Endodermal cell (in vitro differentiated cells): Measurements from ENCODE around the gene NRXN3. TPM values are rescaled to one million over a fixed set of nuclear protein-coding genes. Genes with fewer than 3 reads are reported as not detected.

Experiments
- DNase-seq: peaks from one replicate; pipeline ENCODE4 v3.0.0-alpha.2; 2017
- H3K27ac ChIP-seq: 2 replicates; pipeline ENCODE4 v1.5.1; 2013; ENCODE audit warnings: mild to moderate bottlenecking, low read depth, low read length, moderate library complexity
- H3K27me3 ChIP-seq: 2 replicates; pipeline ENCODE4 v1.6.1; 2013; ENCODE audit warnings: mild to moderate bottlenecking, low read length, moderate library complexity; ENCODE audit not compliant: insufficient read depth, control insufficient read depth, poor library complexity, severe bottlenecking
- H3K36me3 ChIP-seq: 2 replicates; pipeline ENCODE4 v1.7.0; 2013; ENCODE audit warnings: mild to moderate bottlenecking, low read length, moderate library complexity; ENCODE audit not compliant: control insufficient read depth, insufficient read depth
- H3K4me1 ChIP-seq: one replicate; pipeline ENCODE4 v1.7.0; 2013; ENCODE audit warnings: low read length; ENCODE audit not compliant: control insufficient read depth, insufficient read depth
- H3K4me3 ChIP-seq: 2 replicates; pipeline ENCODE4 v1.5.1; 2013; ENCODE audit warnings: mild to moderate bottlenecking, low read length, moderate library complexity
- H3K9ac ChIP-seq: 2 replicates; pipeline ENCODE4 v1.6.1; 2013; ENCODE audit warnings: mild to moderate bottlenecking, low read length, moderate library complexity; ENCODE audit not compliant: poor library complexity, severe bottlenecking; ENCODE audit errors: extremely low read depth
- H3K9me3 ChIP-seq: 2 replicates; pipeline ENCODE4 v1.6.1; 2013; ENCODE audit warnings: mild to moderate bottlenecking, low read length, moderate library complexity; ENCODE audit not compliant: control insufficient read depth
- H3K27ac Mint-ChIP-seq: 2 replicates; pipeline ENCODE4 v1.8.0; 2020; ENCODE audit warnings: mixed read lengths
- H3K27me3 Mint-ChIP-seq: 2 replicates; pipeline ENCODE4 v1.8.0; 2021; ENCODE audit warnings: mild to moderate bottlenecking, mixed read lengths; ENCODE audit not compliant: insufficient read depth
- H3K36me3 Mint-ChIP-seq: 2 replicates; pipeline ENCODE4 v1.8.0; 2020; ENCODE audit warnings: low read depth, mixed read lengths
- H3K4me1 Mint-ChIP-seq: 2 replicates; pipeline ENCODE4 v1.8.0; 2020; ENCODE audit warnings: mixed read lengths
- H3K4me3 Mint-ChIP-seq: 2 replicates; pipeline ENCODE4 v1.8.0; 2020; ENCODE audit warnings: mild to moderate bottlenecking, moderate library complexity, mixed read lengths
- H3K9me3 Mint-ChIP-seq: 2 replicates; pipeline ENCODE4 v1.8.0; 2020; ENCODE audit warnings: mild to moderate bottlenecking, mixed read lengths
- WGBS, 2 experiments: methylation state at CpG; one replicate each; pipeline versions ENCODE4 v1.1.5 to v1.1.7; 2013; ENCODE audit warnings: missing lambda C conversion rate in 2 of 2, mixed read lengths in 1 of 2; ENCODE audit not compliant: insufficient coverage in 1 of 2, insufficient read length in 1 of 2; 5-methylcytosine and 5-hydroxymethylcytosine counted together
- total RNA-seq, 2 donors: library from RNA; stranded (reverse); fragmentation: NEBNext Ultra II Directional in 1 of 2; extraction: Animal tissue kit (Norgen Biotek cat#: 25700) in 1 of 2; gene quantifications; 2 replicates in 1 of 2; 3 replicates in 1 of 2; pipeline ENCODE4 v1.2.1, GENCODE V29; 2021
- TF ChIP-seq, protein P1 (sequence below): fragments of 200-600 bp; sonication (generic); conservative IDR thresholded peaks from 2 replicates; pipeline ENCODE4 v1.5.0; 2021; ENCODE audit warnings: antibody characterized with exemption, mild to moderate bottlenecking

The NRXN3 gene
- total RNA-seq, 2 donors from 2014 or later: 20.9 to 21.4 TPM

DNA sequence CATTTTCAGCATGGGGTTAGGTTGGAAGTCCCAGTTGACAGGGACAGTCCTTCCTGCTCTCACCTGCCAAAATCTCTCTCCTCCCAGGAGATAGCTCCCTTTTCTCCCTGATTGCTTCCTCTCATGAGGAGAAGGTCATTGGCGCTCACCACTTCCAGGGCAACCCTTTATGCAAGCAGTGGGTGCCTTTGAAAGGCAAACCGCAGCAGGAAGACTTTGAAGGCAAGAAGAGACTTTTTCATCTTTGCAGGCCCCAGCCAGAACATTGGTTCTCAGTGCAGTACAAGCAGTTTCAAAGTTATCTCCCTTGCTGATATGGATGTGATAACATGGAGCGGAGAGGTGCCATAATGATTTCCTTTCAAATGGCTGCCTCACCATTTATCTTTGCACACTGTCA, 1558.2 kb downstream of the NRXN3 start:
- peaks cover 11% of the 10 kb centered on the region for H3K4me1 ChIP-seq
- H3K9ac ChIP-seq: no peak overlapping the region
- H3K4me3 ChIP-seq: no peak overlapping the region
- H3K27ac Mint-ChIP-seq: no peak overlapping the region
- peaks cover 12% of the 10 kb centered on the region for H3K4me1 Mint-ChIP-seq
- no peaks in the 10 kb centered on the region for H3K9me3 ChIP-seq
- WGBS, 2 experiments: 83 to 85% methylated on average over 2 to 3 of the region's 3 CpGs
- no peaks in the 10 kb centered on the region for H3K27me3 Mint-ChIP-seq
- no peak overlapping the region for H3K4me3 Mint-ChIP-seq
- H3K36me3 Mint-ChIP-seq: no peaks in the 10 kb centered on the region
- H3K27ac ChIP-seq: no peak overlapping the region
- TF ChIP-seq, protein P1, sequence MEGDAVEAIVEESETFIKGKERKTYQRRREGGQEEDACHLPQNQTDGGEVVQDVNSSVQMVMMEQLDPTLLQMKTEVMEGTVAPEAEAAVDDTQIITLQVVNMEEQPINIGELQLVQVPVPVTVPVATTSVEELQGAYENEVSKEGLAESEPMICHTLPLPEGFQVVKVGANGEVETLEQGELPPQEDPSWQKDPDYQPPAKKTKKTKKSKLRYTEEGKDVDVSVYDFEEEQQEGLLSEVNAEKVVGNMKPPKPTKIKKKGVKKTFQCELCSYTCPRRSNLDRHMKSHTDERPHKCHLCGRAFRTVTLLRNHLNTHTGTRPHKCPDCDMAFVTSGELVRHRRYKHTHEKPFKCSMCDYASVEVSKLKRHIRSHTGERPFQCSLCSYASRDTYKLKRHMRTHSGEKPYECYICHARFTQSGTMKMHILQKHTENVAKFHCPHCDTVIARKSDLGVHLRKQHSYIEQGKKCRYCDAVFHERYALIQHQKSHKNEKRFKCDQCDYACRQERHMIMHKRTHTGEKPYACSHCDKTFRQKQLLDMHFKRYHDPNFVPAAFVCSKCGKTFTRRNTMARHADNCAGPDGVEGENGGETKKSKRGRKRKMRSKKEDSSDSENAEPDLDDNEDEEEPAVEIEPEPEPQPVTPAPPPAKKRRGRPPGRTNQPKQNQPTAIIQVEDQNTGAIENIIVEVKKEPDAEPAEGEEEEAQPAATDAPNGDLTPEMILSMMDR: no peak
- H3K9me3 Mint-ChIP-seq: no peaks in the 10 kb centered on the region
- no peaks in the 10 kb centered on the region for H3K36me3 ChIP-seq
- DNase-seq: no peak
- H3K27me3 ChIP-seq: no peaks in the 10 kb centered on the region

DNA sequence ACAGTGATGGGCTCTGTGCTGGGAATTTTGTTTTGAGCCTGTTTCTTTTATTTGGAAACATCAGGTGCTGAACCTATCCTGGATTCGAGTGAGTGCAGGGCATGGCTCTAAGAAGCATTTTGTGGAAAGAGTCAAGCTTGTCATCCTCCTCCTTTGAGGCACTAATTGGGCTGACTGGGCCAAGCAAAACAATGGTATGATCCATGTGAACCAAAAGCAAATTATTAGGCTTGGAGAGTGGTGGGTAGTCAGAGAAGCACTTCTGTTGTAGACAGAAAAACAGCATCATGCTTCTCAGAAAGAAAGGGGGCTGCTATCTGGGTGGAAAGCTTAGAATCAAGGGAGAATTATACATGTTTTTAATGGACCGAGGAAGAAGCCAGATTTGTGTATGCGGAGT, 1559.6 kb downstream of the NRXN3 start:
- peaks cover 12% of the 10 kb centered on the region for H3K4me1 Mint-ChIP-seq
- H3K9me3 ChIP-seq: peaks cover 4% of the 10 kb centered on the region

DNA sequence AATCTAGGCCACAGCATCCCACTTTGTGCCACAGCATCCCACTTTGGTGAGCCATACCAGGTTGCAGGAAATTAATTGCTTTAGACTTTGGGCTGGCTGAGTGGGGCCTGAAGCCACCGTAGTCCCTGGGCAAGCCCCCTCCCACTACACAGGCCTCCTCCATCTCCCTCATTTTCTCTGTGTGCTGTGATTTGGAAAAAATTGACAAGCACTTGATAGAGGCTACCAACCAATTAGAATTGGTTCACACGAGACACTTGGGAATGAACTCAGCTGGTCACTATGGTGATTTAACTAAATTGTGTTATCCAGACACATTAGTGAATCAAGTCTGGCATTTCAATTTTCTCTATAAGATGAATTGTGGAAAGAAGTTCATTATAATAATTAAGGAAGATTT, 1560.0 kb downstream of the NRXN3 start:
- no peak overlapping the region for H3K27ac ChIP-seq
- DNase-seq: no peak
- TF ChIP-seq, protein P1: no peak
- H3K4me1 ChIP-seq: peaks cover 11% of the 10 kb centered on the region
- WGBS, 2 experiments: 84 to 100% methylated on average over 1 to 2 of the region's 2 CpGs
- Mint-ChIP-seq H3K4me3 (no peak overlapping the region), H3K36me3 (peaks cover 2% of the 10 kb centered on the region), H3K27me3 (no peaks in the 10 kb centered on the region), H3K9me3 (peaks cover 7% of the 10 kb centered on the region), H3K27ac (no peak overlapping the region), H3K4me1 (peaks cover 12% of the 10 kb centered on the region)
- H3K4me3 ChIP-seq: no peak overlapping the region
- H3K36me3 ChIP-seq: no peaks in the 10 kb centered on the region
- peaks cover 6% of the 10 kb centered on the region for H3K9me3 ChIP-seq
- H3K27me3 ChIP-seq: no peaks in the 10 kb centered on the region
- H3K9ac ChIP-seq: no peak overlapping the region

More for the DNA sequence above, 1559.6 kb downstream of the NRXN3 start:
- H3K36me3 ChIP-seq: no peaks in the 10 kb centered on the region
- H3K27ac ChIP-seq: no peak overlapping the region
- H3K9ac ChIP-seq: no peak overlapping the region
- peaks cover 4% of the 10 kb centered on the region for H3K9me3 Mint-ChIP-seq
- no peaks in the 10 kb centered on the region for H3K36me3 Mint-ChIP-seq
- peaks cover 11% of the 10 kb centered on the region for H3K4me1 ChIP-seq
- H3K27me3 Mint-ChIP-seq: no peaks in the 10 kb centered on the region
- TF ChIP-seq, protein P1: no peak
- H3K27ac Mint-ChIP-seq: no peak overlapping the region
- H3K4me3 Mint-ChIP-seq: no peak overlapping the region
- no peak overlapping the region for H3K4me3 ChIP-seq
- WGBS, 2 experiments: 93 to 94% methylated on average over 3 of the region's 3 CpGs
- DNase-seq: no peak
- H3K27me3 ChIP-seq: no peaks in the 10 kb centered on the region
